Neural progenitor cell (in vitro differentiated cells): ENCODE data around the gene MAP3K7CL.

Source experiments
- EZH2 ChIP-seq: fragments of 200-600 bp; sonication (generic); IDR thresholded peaks from 2 replicates; pipeline ENCODE4 v1.6.1; 2017; ENCODE audit warnings: antibody characterized with exemption, mild to moderate bottlenecking, moderate library complexity
- TF ChIP-seq, protein P1 (sequence below): fragments of 200-600 bp; sonication (generic); IDR thresholded peaks from 2 replicates; pipeline ENCODE4 v1.5.1; 2017; ENCODE audit warnings: antibody characterized with exemption, mild to moderate bottlenecking

DNA sequence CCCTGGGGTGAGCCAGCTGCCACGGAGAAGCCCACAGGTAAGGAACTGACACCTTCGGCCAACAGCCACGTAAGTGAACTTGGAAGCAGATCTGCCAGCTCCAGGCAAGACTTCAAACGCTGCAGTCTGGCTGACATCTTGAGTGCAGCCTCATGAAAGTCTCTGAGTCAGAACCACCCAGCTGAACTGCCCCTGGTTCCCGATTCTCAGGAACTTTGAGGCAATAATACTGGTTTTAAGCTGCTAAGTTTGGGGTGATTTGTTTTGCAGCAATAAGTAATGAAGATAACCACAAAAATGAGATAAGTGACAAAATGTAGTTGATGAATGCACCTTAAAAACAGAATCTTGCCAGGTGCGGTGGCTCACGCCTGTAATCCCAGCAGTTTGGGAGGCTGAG, 48.5 kb downstream of the MAP3K7CL start:
- TF ChIP-seq, protein P1, sequence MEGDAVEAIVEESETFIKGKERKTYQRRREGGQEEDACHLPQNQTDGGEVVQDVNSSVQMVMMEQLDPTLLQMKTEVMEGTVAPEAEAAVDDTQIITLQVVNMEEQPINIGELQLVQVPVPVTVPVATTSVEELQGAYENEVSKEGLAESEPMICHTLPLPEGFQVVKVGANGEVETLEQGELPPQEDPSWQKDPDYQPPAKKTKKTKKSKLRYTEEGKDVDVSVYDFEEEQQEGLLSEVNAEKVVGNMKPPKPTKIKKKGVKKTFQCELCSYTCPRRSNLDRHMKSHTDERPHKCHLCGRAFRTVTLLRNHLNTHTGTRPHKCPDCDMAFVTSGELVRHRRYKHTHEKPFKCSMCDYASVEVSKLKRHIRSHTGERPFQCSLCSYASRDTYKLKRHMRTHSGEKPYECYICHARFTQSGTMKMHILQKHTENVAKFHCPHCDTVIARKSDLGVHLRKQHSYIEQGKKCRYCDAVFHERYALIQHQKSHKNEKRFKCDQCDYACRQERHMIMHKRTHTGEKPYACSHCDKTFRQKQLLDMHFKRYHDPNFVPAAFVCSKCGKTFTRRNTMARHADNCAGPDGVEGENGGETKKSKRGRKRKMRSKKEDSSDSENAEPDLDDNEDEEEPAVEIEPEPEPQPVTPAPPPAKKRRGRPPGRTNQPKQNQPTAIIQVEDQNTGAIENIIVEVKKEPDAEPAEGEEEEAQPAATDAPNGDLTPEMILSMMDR: no peak
- TF ChIP-seq EZH2: no peak
